OCI-LY1 (cell line): ENCODE measurements around the gene XYLT2.

Experiments used
- EZH2 ChIP-seq: fragments of 200-600 bp; sonication (generic), shearing (Covaris generic); IDR thresholded peaks from 2 replicates; pipeline ENCODE4 v1.8.0; 2017; ENCODE audit warnings: borderline replicate concordance, mixed run types, mild to moderate bottlenecking, antibody characterized with exemption, low read length, moderate library complexity, mixed read lengths
- TF ChIP-seq, protein P1 (sequence below): fragments of 200-600 bp; sonication (generic), shearing (Covaris generic); IDR thresholded peaks from 2 replicates; pipeline ENCODE4 v1.5.1; 2017; ENCODE audit warnings: mild to moderate bottlenecking, antibody characterized with exemption, low read length, moderate library complexity, mixed read lengths

DNA sequence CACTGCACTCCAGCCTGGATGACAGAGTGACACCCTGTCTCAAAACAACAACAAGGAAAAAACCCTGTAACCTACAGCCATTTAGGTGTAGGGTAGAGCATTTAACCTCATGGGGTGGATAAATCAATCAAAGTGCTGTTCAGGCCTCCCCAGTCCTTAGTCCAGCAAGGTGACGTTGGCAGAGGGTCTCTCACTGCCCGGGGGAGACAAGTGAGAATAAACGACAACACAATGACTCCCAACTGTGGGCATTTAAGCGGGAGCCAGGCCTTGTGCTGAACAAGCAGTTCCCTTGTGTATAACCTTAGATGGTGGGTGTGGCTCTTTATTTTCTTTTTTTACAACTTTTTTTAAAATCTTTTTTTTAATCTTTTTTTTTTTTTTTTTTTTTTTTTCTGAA, 42.3 kb upstream of the XYLT2 start:
- TF ChIP-seq, protein P1, sequence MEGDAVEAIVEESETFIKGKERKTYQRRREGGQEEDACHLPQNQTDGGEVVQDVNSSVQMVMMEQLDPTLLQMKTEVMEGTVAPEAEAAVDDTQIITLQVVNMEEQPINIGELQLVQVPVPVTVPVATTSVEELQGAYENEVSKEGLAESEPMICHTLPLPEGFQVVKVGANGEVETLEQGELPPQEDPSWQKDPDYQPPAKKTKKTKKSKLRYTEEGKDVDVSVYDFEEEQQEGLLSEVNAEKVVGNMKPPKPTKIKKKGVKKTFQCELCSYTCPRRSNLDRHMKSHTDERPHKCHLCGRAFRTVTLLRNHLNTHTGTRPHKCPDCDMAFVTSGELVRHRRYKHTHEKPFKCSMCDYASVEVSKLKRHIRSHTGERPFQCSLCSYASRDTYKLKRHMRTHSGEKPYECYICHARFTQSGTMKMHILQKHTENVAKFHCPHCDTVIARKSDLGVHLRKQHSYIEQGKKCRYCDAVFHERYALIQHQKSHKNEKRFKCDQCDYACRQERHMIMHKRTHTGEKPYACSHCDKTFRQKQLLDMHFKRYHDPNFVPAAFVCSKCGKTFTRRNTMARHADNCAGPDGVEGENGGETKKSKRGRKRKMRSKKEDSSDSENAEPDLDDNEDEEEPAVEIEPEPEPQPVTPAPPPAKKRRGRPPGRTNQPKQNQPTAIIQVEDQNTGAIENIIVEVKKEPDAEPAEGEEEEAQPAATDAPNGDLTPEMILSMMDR = no peak
- TF ChIP-seq EZH2 = no peak
